Gastrocnemius medialis (tissue), 4 donors: Measurements from ENCODE around the gene ZNF783. TPM values are rescaled to one million over a fixed set of nuclear protein-coding genes. Genes with fewer than 3 reads are reported as not detected.

Experiments used
- ATAC-seq, 2 donors: fragments of 150-250 bp; one replicate each; pipeline ENCODE4 v1.9.1; 2016
- DNase-seq, 2 donors: peaks; one replicate each; pipeline ENCODE4 v3.0.0-alpha.2; 2019
- H3K27ac ChIP-seq, 4 donors: fragments of 200-600 bp; sonication (generic); 1 replicate in 1 of 4; 2 replicates in 3 of 4; pipeline ENCODE4 v1.5.1; 2016 to 2018; ENCODE audit warnings: mild to moderate bottlenecking in 2 of 4, moderate library complexity in 1 of 4
- H3K27me3 ChIP-seq, 3 donors: fragments of 200-600 bp; sonication (generic) in 2 of 3; 1 replicate in 1 of 3; 2 replicates in 2 of 3; pipeline versions ENCODE4 v1.5.1 to v1.6.0; 2016 to 2019; ENCODE audit warnings: mild to moderate bottlenecking in 1 of 3, moderate library complexity in 1 of 3
- H3K36me3 ChIP-seq, 2 donors: fragments of 200-600 bp; sonication (generic) in 1 of 2; one replicate each; pipeline ENCODE4 v1.5.1; 2017 to 2018
- H3K4me1 ChIP-seq, 2 donors: fragments of 200-600 bp; sonication (generic) in 1 of 2; one replicate each; pipeline ENCODE4 v1.5.1; 2016 to 2017; ENCODE audit warnings: mild to moderate bottlenecking in 2 of 2
- H3K4me3 ChIP-seq, 4 donors: fragments of 200-600 bp; sonication (generic) in 3 of 4; 1 replicate in 1 of 4; 2 replicates in 3 of 4; pipeline ENCODE4 v1.5.1; 2016 to 2019; ENCODE audit warnings: mild to moderate bottlenecking in 2 of 4
- H3K9me3 ChIP-seq, 3 donors: fragments of 200-600 bp; sonication (generic) in 2 of 3; 1 replicate in 1 of 3; 2 replicates in 2 of 3; pipeline ENCODE4 v1.5.1; 2016 to 2019
- POLR2A ChIP-seq, 2 donors: fragments of 450-650 bp; IDR thresholded peaks; one replicate each; pipeline ENCODE4 v1.6.1; 2017; ENCODE audit warnings: antibody characterized with exemption in 2 of 2, mild to moderate bottlenecking in 2 of 2, moderate library complexity in 2 of 2
- in situ Hi-C, 4 donors: fragments of 200-750 bp; cut with MboI; loops; one replicate each; pipeline versions ENCODE4 v1.15.0 to v1.8.0; 2017; ENCODE audit warnings: low sequenced_read_pairs in 4 of 4
- intact Hi-C: fragments of 100-400 bp; cut with DNase I; formaldehyde crosslinking; loops from one replicate; pipeline ENCODE4 v1.15.1; 2023; ENCODE audit warnings: low total_unique reads
- total RNA-seq, 4 donors: library from RNA; depleted of rRNA; stranded (reverse); fragments of >200 nt; gene quantifications; one replicate each; pipeline versions ENCODE4 v1.1.0 to v1.2.3, GENCODE V29; 2016
- TF ChIP-seq, protein P1 (sequence below), 5 experiments: fragments of 450-650 bp in 3 of 5; fragments of 200-600 bp in 2 of 5; sonication (generic) in 2 of 5; IDR thresholded peaks in 4 of 5; conservative IDR thresholded peaks in 1 of 5; 1 replicate in 4 of 5; 2 replicates in 1 of 5; pipeline ENCODE4 v1.5.1; 2016 to 2019; ENCODE audit warnings: antibody characterized with exemption in 5 of 5, mild to moderate bottlenecking in 3 of 5, moderate library complexity in 3 of 5

Gene ZNF783
- total RNA-seq, 4 donors from 2014 or later = 3.4 to 7.1 (median 5.5) TPM

DNA sequence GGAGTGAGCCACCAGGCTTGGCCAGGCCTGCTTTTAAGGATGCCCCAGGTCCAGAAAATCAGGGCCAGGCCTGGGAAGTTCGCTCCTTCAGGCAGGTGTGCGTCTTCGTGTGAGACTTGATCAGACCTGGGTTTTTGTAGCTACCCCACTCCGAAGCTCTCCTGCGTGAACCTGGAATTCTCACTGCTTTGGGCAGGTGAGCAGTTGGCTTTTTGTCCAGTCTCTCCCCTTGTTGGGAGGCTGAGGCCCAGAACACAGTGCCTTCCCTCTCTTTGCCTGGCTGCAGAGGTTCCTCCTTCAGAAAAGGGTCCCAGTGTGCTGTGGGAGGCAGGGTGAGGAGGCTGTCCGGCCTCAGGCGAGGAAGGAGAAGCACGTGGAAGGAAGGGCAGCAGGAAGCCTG, 27.3 kb downstream of the ZNF783 start:
- intact Hi-C loops = loop anchor here (10.0 kb wide), 1 partner anchor 336 kb away; no protein-coding TSS in a partner anchor
- TF ChIP-seq, protein P1, sequence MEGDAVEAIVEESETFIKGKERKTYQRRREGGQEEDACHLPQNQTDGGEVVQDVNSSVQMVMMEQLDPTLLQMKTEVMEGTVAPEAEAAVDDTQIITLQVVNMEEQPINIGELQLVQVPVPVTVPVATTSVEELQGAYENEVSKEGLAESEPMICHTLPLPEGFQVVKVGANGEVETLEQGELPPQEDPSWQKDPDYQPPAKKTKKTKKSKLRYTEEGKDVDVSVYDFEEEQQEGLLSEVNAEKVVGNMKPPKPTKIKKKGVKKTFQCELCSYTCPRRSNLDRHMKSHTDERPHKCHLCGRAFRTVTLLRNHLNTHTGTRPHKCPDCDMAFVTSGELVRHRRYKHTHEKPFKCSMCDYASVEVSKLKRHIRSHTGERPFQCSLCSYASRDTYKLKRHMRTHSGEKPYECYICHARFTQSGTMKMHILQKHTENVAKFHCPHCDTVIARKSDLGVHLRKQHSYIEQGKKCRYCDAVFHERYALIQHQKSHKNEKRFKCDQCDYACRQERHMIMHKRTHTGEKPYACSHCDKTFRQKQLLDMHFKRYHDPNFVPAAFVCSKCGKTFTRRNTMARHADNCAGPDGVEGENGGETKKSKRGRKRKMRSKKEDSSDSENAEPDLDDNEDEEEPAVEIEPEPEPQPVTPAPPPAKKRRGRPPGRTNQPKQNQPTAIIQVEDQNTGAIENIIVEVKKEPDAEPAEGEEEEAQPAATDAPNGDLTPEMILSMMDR (IDR thresholded peaks at IDR 0.05 in 4 of 5, conservative IDR thresholded peaks at IDR 0.05 in 1 of 5) = no peak
- no peak for TF ChIP-seq POLR2A (IDR thresholded peaks at IDR 0.05)
- Histone ChIP-seq H3K4me3 (no peak overlapping the region), H3K9me3 (no peaks in the 10 kb centered on the region), H3K27me3 (no peaks in the 10 kb centered on the region), H3K4me1 (peaks cover 6 to 11% of the 10 kb centered on the region in 2 donors), H3K36me3 (peaks cover 0 to 23% of the 10 kb centered on the region in 2 donors), H3K27ac (no peak overlapping the region)
- ATAC-seq (no peak), DNase-seq (no peak)
- in situ Hi-C loops = no loop called here

DNA sequence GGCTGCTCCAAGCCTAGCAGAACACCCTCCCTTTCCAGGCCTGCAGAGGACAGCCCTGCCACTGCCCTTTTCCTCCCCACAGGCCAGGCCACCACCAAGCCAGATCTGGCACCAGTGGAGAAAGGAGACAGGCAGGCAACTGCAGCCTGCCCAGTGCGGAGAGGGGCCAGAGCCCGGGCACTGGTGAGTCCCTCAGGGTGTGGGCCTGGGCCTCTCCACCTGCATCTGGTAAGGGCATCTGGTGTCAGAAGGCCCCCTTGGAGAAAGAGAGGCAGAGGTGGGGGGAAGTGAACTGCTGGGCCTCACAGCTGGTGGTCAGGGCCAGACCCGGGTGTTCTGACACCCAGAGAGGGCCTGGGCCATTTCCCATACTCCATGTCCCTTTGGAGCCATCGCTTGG, 27.9 kb downstream of the ZNF783 start:
- H3K4me1 ChIP-seq = peaks cover 6 to 7% of the 10 kb centered on the region in 2 donors
- DNase-seq (no peak), ATAC-seq (no peak)
- no peak overlapping the region for H3K4me3 ChIP-seq
- peaks cover 0 to 29% of the 10 kb centered on the region in 2 donors for H3K36me3 ChIP-seq
- no peak overlapping the region for H3K27ac ChIP-seq
- intact Hi-C loops (loop anchor here (10.0 kb wide), 1 partner anchor 335 kb away; no protein-coding TSS in a partner anchor), in situ Hi-C loops (no loop called here)
- H3K9me3 ChIP-seq = no peaks in the 10 kb centered on the region
- TF ChIP-seq POLR2A (IDR thresholded peaks at IDR 0.05) = no peak
- TF ChIP-seq, protein P1 (IDR thresholded peaks at IDR 0.05 in 4 of 5, conservative IDR thresholded peaks at IDR 0.05 in 1 of 5) = no peak
- H3K27me3 ChIP-seq = no peaks in the 10 kb centered on the region

DNA sequence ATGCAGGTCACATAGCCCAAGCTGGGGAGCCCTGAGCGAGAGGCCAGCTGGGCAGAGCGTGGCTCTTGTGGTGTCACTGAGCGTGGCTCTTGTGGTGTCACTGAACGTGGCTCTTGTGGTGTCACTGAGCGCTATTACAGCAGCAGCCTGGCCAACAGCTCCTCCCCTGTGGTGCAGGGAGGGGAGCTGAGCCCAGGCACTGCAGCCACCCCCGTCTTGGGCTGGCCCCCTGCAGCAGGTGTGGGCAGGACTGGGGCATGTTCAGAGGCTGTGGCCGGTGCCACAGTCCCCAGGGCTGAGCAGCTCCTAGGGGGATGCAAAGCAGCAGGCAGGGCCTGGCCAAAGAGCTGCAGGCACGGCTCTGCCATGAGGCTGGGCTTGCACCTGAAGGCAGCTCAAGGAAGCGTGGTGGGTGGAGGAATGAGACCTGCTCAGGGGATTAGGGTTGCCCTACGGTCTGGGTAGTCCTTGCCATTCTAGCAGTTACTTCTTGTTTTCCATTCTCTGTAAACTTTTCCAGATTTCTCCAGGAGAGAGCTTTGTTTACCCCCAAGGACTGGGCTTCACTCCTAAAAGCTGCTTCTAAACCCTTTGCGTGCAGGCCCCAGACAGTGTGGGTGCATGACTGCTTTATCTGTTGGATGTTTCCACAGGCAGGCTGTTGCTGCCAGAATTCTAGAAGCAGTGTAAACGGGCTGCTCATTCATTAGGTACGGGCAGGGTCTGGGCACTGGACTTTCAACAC, 29.2 kb downstream of the ZNF783 start:
- Histone ChIP-seq H3K27me3 (no peaks in the 10 kb centered on the region), H3K27ac (no peak overlapping the region), H3K9me3 (no peaks in the 10 kb centered on the region), H3K36me3 (peaks cover 0 to 34% of the 10 kb centered on the region in 2 donors), H3K4me3 (no peak overlapping the region), H3K4me1 (no peaks in the 10 kb centered on the region)
- TF ChIP-seq POLR2A (IDR thresholded peaks at IDR 0.05) = no peak
- TF ChIP-seq, protein P1 (IDR thresholded peaks at IDR 0.05 in 4 of 5, conservative IDR thresholded peaks at IDR 0.05 in 1 of 5) = no peak
- DNase-seq (no peak), ATAC-seq (no peak)
- in situ Hi-C loops = no loop called here
- intact Hi-C loops = no loop called here

DNA sequence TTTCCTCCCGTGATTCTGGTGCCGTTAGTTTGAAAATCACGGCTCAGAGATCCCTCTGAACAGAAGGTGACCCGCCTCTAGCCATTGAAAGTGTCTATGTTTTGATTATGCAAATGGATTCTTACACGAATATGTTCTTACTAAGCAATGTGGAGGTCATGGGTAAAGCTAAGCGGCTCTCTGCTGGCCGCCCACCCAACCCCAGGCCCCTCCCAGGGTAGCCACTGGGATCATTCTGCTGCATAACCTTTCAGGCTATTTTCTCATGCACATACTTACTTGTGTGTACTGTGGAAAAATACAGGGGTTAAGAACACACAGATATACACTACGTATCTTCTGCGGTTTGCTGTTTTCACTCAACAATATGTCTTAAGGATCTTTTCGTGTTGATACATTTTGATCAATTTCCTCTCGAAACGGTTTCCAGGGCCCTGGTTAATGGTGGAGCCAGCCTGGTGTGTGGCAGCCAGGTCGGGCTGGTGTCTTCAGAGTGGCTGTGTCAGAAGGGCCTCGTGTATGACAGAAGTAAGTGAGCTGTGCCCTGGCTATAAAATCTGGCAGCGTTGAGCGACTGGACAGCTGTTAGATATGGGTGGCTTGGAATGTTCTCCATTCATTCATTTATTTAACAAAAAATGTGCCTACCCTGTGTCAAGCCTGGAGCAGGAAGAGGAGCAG, 29.9 kb downstream of the ZNF783 start:
- in situ Hi-C loops = no loop called here
- ATAC-seq (no peak), DNase-seq (no peak)
- no peaks in the 10 kb centered on the region for H3K9me3 ChIP-seq
- intact Hi-C loops = no loop called here
- H3K27me3 ChIP-seq = no peaks in the 10 kb centered on the region
- H3K4me1 ChIP-seq = no peaks in the 10 kb centered on the region
- H3K4me3 ChIP-seq = no peak overlapping the region
- TF ChIP-seq, protein P1 (IDR thresholded peaks at IDR 0.05 in 4 of 5, conservative IDR thresholded peaks at IDR 0.05 in 1 of 5) = no peak
- TF ChIP-seq POLR2A (IDR thresholded peaks at IDR 0.05) = no peak
- H3K27ac ChIP-seq = no peak overlapping the region
- H3K36me3 ChIP-seq = peaks cover 0 to 34% of the 10 kb centered on the region in 2 donors
